SW480 (cell line): Measurements from ENCODE around the gene TTYH1.

ENCODE experiments used
- DNase-seq: peaks from one replicate; pipeline ENCODE4 v3.0.0-alpha.2; 2016; ENCODE audit warnings: low spot score

The TTYH1 gene

DNA sequence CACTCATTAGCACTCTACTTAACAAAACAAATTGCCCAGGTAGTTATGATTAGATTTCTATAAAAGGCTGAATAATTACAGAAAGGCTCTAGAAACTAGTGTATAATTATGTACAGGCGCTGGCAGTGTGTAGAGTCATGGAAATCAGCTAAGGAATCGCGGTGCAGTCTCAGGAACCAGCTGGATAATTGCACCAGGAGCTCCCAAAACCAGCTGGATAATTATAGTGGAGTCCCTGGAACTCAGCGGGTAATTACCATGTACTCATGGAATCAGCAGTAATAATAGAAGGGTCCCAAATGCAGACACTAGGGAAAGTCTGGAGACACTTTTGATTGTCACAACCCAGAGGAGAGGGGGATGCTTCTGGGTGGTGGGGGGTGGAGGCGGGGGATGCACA lies 23.2 kb upstream of the TTYH1 start:
- no peak for DNase-seq

DNA sequence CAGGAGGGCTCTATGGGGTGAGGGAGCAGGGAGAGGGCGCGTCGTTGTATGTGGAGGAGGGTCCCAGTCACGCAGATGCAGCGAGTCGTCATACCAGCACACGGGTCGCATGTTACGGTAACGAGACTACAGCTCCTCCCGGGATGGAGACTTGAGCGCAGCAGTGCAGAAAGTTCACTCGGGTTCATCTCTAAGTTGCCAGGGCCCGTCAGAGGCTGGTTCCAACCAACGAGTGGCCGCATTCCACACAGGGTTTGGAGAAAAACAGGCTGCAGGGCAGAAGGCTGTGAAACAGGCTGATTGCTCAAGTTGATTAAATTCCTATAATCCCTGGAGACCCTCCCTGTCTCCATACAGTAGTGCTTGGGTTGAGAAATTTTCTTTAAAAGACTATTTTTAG lies 21.9 kb upstream of the TTYH1 start:
- no peak for DNase-seq

DNA sequence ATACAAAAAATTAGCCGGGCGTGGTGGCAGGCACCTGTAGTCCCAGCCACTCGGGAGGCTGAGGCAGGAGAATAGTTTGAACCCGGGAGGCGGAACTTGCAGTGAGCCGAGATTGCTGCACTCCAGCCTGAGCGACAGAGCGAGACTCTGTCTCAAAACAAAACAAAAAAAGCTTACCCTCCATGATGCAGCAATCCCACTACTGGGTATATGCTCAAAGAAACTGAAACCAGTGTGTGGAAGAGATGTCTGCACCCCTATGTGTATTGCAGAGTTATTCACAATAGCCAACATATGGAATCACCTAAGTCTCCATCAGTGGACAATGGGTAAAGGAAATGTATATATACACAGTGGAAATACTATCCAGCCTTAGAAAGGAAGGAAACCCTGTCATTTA lies 19.6 kb upstream of the TTYH1 start:
- DNase-seq: no peak

DNA sequence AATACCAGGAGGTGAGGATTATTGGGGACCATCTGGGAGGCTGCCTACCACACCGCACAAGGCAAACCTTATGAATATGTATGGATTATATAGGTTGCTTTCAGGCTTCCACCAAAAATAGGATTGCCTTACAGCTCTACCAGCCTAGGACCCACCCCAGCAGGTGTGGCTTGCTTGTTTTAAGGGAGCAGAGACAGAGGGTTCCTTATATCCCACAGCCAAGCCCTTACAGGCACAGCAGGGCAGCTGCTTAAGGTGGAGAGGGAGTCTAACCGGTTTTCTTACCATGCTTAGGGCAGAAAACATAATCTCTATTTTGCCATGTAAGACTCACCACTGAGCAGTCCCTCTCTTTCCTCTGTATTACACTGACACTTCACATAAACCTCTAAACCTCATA lies 16.1 kb upstream of the TTYH1 start:
- no peak for DNase-seq

DNA sequence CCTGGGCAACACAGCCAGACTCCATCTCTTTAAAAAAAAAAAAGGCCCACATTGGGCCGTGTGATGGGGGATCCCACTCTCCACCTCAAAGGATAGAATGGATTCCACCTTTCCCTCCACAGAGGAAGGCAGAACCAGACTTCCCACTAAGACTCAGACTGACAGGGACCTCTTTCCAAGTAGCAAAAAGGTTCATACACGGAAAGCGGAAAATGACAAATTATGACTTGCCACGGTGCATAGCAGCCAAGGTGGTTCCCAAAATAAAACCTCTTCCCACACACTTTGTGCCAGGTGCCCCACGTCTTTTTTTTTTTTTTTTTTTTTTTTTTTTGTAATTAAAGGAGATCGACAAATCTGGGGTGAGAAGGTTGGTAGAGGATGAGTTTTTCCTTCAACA lies 14.4 kb upstream of the TTYH1 start:
- no peak for DNase-seq

DNA sequence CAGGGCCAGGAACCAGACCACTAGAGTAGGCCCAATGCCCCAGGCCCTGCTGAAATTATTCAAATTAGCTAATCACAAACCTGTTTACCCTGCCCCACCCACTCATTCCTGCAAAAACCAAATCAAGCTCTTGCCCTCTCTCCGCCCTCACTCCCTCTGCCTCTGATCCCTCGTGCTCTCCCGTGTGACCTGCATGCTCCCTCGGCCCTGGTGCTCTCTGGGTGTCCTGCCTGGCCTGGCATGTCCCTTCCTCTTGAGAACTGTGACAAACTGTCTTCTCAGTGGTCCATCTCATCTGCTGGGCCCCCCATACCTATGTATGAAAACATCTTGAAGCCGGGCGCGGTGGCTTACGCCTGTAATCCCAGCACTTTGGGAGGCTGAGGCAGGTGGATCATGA lies 12.2 kb upstream of the TTYH1 start:
- no peak for DNase-seq

DNA sequence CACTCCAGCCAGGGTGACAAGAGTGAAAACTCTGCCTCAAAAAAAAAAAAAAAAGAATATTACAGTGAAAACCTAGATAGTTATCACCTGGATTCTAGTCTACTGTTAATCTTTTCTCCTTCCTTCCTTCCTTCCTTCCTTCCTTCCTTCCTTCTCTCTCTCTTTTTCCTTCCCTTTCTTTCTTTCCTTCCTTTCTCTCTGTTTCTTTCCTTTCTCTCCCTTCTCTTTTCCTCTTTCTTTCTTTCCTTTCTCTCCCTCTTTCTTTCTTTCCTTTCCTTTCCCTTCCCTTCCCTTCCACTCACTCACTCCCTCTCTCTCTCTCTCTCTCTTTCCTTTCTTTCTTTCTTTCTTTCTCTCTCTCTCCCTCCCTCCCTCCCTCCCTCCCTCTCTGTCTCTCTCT lies 9.6 kb upstream of the TTYH1 start:
- DNase-seq: no peak

DNA sequence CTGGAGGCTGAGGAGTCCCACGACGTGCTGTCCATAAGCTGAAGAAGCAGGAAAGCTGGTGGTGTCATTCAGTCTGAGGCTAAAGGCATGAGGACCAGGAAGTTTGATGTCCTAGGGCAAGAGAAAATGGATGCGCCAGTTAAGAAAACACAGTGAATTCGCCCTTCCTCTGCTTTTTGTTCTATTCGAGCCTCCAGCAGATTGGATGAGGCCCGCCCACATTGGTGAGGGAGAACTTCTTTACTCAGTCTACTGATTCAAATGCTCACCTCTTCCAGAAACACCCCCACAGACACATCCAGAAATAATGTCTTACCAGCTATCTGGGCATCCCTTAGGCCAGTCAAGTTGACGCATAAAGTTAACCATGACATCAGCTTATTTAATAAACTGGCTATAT lies 7.5 kb upstream of the TTYH1 start:
- no peak for DNase-seq

DNA sequence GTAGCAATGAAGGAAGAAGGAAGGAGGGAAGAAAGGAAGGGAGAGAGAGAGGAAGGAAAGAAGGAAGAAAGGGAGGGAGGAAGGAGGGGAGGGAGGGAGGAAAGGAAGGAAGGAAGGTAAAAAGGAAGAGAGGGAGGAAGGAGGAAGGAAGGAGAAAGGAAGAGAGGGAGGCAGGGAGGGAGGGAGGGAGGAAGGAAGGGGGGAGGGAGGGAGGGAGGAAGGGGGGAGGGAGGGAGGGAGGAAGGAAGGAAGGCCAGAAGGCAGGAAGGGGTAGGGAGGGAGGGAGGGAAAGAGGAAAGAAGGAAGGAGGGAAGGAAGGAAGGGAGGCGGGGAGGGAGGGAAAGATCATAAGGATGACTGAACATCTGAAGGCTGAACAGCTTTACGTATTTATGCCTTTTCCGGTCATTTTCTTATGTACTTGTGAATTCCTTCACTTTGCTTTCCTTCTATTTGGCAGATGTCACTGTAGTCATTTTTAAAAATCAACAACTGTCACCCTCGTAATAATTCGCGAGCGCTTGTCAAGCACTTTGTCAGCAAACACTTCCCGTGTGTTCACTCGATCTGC lies 6.7 kb upstream of the TTYH1 start:
- DNase-seq: no peak

DNA sequence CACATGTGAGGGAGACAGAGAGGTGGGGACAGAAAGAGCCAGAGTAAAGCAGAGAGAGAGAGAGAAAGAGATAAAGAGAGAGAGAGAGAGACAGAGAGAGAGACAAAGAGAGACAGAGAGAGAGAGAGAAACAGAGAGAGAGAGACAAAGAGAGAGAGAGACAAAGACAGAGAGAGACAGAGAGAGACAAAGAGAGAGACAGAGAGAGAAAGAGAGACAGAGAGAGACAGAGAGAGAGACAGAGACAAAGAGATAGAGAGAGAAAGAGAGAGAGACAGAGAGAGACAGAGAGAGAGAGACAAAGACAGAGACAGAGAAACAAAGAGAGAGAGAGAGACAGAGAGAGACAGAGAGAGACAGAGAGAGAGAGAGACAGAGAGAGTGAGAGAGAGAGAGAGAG lies 4.2 kb upstream of the TTYH1 start:
- DNase-seq: no peak

DNA sequence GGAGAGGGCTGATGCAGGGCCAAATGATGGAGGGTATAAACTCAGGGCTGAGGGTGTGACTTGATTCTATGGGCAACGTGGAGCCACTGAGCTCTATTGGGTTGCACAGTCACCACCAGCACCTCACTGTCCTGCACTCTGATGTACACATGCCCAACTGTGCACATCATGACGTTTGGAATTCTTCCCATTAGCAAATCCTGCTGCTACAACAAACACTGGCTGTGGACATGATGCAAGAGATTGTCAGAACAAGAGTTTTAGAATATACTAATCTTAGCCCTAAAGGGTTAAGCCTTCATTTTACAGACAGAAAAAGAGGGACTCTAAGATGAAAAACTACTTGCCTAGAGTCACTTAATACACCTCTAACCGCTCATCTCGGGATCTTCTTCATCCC lies 2.4 kb upstream of the TTYH1 start:
- DNase-seq: peak; percentile 36

DNA sequence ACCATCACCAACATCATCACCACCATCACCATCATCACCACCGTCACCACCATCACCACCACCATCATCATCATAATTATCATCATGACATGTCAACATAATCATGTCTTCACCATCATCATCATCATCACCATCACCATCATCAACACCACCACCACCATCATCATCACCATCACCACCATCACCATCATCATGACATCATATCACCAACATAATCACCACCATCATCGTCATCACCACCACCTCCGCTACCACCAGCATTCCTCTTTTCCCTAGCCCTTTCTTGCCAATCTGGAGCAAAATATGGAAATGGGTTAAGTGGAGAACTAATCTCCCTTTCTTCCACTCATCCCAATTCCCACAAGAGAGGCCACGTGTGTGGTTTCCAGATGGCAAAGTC lies 1.1 kb upstream of the TTYH1 start:
- no peak for DNase-seq

DNA sequence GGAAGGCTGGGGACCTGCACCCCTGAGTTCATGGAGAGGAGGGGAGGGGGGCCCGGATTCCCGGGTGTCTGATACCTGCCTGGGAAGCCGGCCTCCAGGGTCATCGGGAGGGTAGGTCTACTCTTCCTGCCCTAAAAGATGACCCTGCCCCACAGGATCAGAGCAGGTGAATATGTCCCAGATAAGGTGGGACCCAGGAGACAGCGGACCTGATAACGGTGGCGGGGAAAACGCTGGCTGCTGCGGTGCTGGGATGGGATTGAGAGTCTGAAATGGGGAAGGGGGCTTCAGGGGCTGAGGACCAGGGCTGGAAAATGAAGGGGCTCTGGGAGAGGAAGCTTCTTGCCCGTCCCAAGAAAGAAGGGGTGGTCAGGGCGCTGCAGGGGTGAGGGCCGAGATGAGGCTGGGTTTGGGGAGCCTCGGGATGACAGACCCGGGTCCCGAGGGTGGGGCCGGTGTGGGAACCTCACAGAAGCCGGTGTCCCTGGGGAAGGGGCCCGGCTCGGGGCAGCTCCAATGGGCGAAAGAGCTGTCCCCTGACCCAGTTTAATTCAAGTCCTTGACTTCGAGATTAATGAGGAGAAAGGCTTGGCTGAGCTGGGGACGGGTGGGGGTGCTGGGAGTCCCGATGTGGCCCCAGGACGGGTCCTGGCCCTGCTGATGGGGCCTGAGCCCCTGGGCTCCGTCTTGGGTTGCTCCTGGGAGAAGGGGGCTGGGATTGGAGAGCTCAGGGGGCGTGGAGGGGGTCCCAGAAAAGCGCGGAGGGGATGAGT lies 823 bp downstream of the TTYH1 start:
- DNase-seq: no peak

DNA sequence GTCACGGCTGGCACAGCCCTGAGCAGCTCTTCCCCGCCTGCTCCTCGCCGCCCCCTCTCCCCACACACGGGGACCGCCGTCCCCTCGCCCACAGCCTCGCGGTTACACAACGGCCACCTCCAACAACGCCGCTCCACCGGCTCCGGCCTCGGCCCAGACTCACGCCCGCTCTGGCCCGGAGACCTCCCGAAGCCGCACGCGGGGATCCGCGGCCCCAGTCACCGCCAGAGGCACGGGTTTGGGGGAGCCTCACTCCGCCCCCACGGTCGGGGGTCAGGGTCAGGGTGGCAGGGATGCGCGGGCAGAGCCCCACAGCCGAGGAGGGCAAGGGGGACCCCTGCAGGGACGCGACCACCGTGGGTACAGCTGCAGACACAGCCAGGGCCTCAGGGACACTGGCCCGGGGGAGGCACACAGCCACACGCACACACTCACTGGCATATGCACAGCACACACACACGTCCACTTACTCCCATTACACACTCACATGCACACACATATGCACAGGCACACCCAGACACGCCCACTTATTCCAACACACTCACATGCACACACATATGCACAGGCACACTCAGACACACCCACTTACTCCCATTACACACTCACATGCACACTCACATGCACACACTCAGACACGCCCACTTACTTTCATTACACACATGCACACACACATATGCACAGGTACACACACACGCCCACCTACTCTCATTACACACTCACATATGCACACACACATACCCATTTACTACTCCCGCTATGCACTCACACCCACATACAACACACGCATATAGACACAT lies 1.6 kb downstream of the TTYH1 start:
- no peak for DNase-seq

DNA sequence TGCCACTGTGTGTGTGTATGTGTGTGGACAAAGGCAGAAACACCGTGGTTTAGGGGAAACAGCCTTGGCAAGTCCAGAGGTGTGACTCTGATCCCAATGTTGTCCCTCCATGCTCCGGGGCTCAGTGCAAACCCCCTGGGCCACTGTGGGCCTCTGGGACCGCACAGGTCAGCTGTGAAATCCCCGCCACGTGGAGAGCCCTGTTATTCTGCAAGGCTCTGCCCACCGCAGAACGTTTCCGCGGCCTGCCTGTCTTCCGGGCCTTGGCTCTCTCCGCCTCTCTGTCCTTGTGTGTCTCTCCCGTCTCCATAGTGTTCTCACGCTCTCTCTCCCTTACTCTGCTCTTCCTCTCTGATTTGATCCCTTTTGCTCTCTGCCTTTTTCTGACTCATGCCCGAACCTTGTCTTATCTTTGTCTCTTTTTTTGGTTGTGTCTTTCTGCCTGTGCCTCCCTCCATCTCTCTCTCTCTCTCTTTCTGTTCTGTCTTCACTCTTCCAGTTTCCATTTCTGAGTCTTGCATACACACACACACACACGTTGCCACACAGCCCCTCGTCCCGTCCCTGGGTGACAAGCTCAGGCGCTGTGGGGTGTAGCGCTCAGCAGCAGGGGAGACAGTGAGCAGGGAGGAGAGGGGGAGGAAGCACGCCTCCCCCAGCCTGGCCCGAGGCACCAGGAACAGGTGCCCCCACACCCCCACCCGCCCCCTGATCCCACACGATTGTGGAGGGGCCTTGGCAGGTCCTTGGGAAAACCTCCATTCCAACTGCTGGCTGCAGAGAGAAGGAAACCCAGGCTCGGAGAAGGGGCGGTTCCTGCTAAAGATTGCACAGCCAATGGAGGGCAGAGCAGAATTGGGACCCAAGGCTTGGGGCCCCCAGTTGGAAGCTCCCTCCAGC lies 3.0 kb downstream of the TTYH1 start:
- peak; percentile 79 for DNase-seq

DNA sequence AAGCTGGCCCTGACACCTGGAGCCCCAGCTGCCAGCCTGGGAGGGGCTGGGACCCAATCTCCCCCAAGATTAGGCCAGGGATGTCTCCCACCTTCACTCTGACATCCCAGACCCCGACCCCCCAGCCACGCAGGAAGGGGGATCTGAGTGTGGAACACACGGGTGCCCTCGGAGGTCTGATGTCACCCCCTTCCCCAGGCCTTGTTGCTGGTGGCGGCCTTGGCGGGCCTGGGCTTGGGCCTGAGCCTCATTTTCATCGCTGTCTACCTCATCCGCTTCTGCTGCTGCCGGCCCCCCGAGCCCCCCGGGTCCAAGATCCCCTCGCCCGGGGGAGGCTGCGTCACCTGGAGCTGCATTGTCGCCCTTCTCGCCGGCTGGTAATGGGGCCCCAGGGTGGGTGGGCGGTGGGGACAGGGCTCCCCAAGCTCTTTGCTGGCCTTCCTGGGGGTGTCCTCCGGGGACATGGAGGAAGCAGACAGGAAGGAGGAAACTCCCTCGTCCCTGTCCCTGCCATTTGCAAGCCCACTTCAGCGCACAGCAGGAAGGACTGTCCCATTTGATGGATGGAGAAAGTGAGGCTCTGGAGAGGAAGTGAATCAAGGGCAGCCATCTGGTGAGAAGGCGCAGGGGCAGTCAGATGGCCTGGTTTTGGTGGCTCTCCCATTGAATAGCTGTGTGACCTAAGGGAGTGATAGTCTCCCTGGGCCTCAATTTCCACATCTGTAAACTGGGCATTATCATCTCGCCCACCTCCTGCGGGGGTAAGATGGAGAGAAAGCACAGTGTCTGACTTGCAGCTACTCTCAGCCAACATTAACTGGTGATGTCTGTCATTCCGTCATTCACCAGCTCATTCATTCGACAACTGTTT lies 3.9 kb downstream of the TTYH1 start:
- no peak for DNase-seq

DNA sequence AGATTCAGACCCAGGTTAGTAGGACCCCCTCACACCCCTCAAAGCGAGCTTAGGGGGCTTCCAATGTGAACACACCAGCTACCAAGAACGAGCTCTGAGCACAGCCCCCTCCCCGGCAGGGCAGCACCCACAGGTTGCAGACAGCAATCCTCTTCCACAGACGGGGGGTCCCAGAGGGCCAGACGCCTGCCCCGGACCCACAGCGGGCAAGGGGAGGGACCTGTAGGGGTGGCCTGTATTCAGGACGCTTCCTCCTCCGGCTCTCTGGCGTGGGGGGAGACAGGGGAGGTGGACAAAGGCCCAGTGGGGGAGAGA lies 4.8 kb downstream of the TTYH1 start:
- DNase-seq: no peak

DNA sequence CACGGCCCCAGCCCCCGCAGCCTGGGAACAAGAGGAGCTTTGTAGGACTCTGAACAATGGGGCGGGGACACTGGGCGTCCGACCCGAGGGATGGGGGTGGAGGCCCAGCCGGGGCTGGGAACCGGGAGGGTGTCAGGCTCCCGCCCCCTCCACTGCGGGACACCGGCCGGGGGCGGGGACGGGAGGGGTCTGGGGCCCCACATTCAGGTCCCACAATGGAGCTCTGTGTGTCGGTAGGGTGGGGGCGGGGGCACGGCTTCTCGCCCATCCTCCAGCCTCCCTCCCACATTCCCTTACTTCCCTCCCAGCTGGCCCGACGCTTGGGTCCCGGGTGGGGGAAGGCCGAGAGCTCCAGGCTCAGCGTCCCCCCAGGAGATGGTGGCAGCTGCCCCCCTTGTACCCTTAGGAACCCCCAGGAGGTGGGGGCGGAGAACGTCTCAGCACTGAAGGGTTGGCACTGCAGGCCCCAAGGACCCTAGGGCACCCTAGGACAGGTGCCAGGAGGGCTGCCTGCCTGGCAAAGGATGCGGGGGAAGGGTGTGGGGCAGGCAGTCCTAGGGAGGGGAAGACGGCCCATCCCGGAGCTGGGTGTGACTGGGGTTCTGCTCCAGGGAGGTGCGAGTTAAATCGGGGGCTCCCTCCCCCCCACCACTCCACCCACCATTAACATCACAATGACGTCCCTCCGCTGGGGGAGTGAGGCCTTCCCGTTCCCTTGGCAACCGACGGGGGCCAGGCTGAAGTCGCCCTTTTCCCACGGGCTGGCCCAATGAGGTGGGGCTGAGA lies 5.3 kb downstream of the TTYH1 start:
- DNase-seq: peak; percentile 94

DNA sequence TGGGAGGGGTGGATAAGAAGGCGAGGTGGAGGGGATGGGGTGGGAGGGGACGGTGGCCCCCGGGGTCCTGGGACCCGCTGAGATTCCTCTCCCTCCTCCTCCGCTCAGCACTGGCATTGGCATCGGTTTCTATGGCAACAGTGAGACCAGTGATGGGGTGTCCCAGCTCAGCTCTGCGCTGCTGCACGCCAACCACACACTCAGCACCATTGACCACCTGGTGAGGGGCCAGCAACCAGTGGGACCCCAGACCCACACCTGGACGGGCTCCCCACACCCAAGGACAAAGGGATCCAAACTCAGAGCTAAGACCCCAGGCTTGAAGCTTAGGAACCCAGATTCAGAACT lies 5.9 kb downstream of the TTYH1 start:
- no peak for DNase-seq

DNA sequence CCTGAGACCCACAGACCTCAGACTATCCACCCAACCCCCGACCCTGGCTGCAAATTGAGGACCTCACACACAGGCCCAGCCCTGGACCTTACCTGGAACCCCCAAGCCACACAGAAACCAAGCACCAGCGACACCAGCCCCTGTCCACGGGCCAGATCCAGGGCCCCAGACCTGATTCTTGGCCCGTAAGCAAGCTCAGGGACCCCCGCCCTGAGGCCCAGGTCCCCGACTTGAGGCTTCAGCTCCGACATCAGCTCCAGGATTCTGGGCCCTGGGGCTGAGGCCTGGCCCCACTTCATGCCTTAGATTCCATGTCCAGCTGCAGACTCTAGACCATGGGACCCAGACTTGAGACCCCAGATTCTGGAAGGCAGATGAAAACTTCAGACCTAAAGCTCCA lies 6.3 kb downstream of the TTYH1 start:
- no peak for DNase-seq

DNA sequence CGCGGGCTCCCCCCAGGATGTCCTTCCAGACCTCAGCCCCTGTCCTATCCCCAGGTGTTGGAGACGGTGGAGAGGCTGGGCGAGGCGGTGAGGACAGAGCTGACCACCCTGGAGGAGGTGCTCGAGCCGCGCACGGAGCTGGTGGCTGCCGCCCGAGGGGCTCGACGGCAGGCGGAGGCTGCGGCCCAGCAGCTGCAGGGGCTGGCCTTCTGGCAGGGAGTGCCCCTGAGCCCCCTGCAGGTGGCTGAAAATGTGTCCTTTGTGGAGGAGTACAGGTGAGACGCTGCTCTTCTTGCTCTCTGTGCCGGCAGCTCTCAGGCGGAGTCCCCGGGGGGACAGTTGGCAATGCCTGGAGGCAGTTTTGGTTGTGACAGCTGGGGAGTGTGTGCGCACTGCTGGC lies 6.9 kb downstream of the TTYH1 start:
- no peak for DNase-seq
